ENCODE results near the gene ERCC6. TPM values are rescaled to one million over a fixed set of nuclear protein-coding genes. Genes with fewer than 3 reads are reported as not detected.

ERCC6 gene
- polyA plus RNA-seq, 1 donor from 2014 or later = 13.9 TPM

GRCh38 chr10:49557681-49558080 is 18.8 kb upstream of the ERCC6 start:
- Histone ChIP-seq H3K4me2 (ENCODE audit: low read length) (no peak overlapping the region), H3K9me3 (ENCODE audit: low read length) (no peaks in the 10 kb centered on the region), H4K20me1 (ENCODE audit: insufficient read depth) (no peaks in the 10 kb centered on the region), H3F3A (ENCODE audit: insufficient read depth, low read length, poor library complexity, severe bottlenecking) (no peaks in the 10 kb centered on the region), H3K27me3 (ENCODE audit: insufficient read depth, low read depth, low read length) (no peaks in the 10 kb centered on the region), H3K27ac (ENCODE audit: low read length) (no peak overlapping the region), H3K36me3 (ENCODE audit: insufficient read depth, low read length) (no peaks in the 10 kb centered on the region), H3K9ac (ENCODE audit: low read length) (no peak overlapping the region), H3K4me3 (ENCODE audit: low read length) (no peak overlapping the region), H2AFZ (ENCODE audit: low read depth, low read length) (no peak overlapping the region), H3K79me2 (replicated peaks; ENCODE audit: insufficient read depth, low read length) (no peaks in the 10 kb centered on the region), H3K9me2 (ENCODE audit: insufficient read depth, low read length) (no peaks in the 10 kb centered on the region)
- TF ChIP-seq POLR2AphosphoS5 (IDR thresholded peaks at IDR 0.05) (no peak), MXI1 (conservative IDR thresholded peaks at IDR 0.05; ENCODE audit: poor library complexity, severe bottlenecking) (no peak), EP300 (conservative IDR thresholded peaks at IDR 0.05; ENCODE audit: poor library complexity, severe bottlenecking) (no peak), SMC3 (conservative IDR thresholded peaks at IDR 0.05; ENCODE audit: poor library complexity) (no peak), EZH2 (IDR thresholded peaks at IDR 0.05; ENCODE audit: borderline replicate concordance, insufficient read depth, low read length, poor library complexity, severe bottlenecking) (no peak), CTCF (IDR thresholded peaks at IDR 0.05; ENCODE audit: poor library complexity, severe bottlenecking) (no peak), RAD21 (conservative IDR thresholded peaks at IDR 0.05) (no peak), TAF1 (IDR thresholded peaks at IDR 0.05; ENCODE audit: low read depth) (no peak), REST (IDR thresholded peaks at IDR 0.05; ENCODE audit: borderline replicate concordance) (no peak)

- Histone ChIP-seq H3K27me3 (ENCODE audit: insufficient read depth, low read depth, low read length) (no peaks in the 10 kb centered on the region), H3K9ac (ENCODE audit: low read length) (no peak overlapping the region), H3K4me3 (ENCODE audit: low read length) (no peak overlapping the region), H3K9me2 (ENCODE audit: insufficient read depth, low read length) (no peaks in the 10 kb centered on the region), H4K20me1 (ENCODE audit: insufficient read depth) (no peaks in the 10 kb centered on the region), H3K9me3 (ENCODE audit: low read length) (no peaks in the 10 kb centered on the region), H3K79me2 (replicated peaks; ENCODE audit: insufficient read depth, low read length) (no peaks in the 10 kb centered on the region), H3K27ac (ENCODE audit: low read length) (no peak overlapping the region), H2AFZ (ENCODE audit: low read depth, low read length) (no peak overlapping the region), H3K36me3 (ENCODE audit: insufficient read depth, low read length) (no peaks in the 10 kb centered on the region), H3K4me2 (ENCODE audit: low read length) (no peak overlapping the region), H3F3A (ENCODE audit: insufficient read depth, low read length, poor library complexity, severe bottlenecking) (no peaks in the 10 kb centered on the region)
- TF ChIP-seq CTCF (IDR thresholded peaks at IDR 0.05; ENCODE audit: poor library complexity, severe bottlenecking) (no peak), REST (IDR thresholded peaks at IDR 0.05; ENCODE audit: borderline replicate concordance) (no peak), POLR2AphosphoS5 (IDR thresholded peaks at IDR 0.05) (no peak), EP300 (conservative IDR thresholded peaks at IDR 0.05; ENCODE audit: poor library complexity, severe bottlenecking) (no peak), EZH2 (IDR thresholded peaks at IDR 0.05; ENCODE audit: borderline replicate concordance, insufficient read depth, low read length, poor library complexity, severe bottlenecking) (no peak), MXI1 (conservative IDR thresholded peaks at IDR 0.05; ENCODE audit: poor library complexity, severe bottlenecking) (no peak), TAF1 (IDR thresholded peaks at IDR 0.05; ENCODE audit: low read depth) (no peak), SMC3 (conservative IDR thresholded peaks at IDR 0.05; ENCODE audit: poor library complexity) (no peak), RAD21 (conservative IDR thresholded peaks at IDR 0.05) (no peak)
These were observed 17.8 kb upstream of the ERCC6 start for GRCh38 chr10:49556723-49557122.
